ENCODE data around the gene DAPK2.
A peak's percentile ranks its signal among the peaks of the same experiment; 100 is the strongest.

Gene DAPK2

GRCh38 chr15:64050281-64051092 is 4.2 kb upstream of the DAPK2 start:
- no peaks in the 10 kb centered on the region for H3K9me3 ChIP-seq (ENCODE audit: insufficient read depth, low read length, severe bottlenecking)
- no peak overlapping the region for H3K4me2 ChIP-seq (ENCODE audit: insufficient read depth, low read length)
- H2AFZ ChIP-seq (ENCODE audit: low read depth, low read length), result no peak overlapping the region
- peaks cover 25% of the 10 kb centered on the region for H3K27me3 ChIP-seq (ENCODE audit: insufficient read depth, low read length, poor library complexity)
- H3K27ac ChIP-seq (ENCODE audit: low read length), result no peak overlapping the region
- no peak overlapping the region for H3K4me3 ChIP-seq (ENCODE audit: low read depth in 1 of 2, low read length in 2 of 2)
- H3K9ac ChIP-seq (ENCODE audit: low read depth, low read length), result no peak overlapping the region
- DNase-seq (no peak), ATAC-seq (ENCODE audit: insufficient read depth, low read depth) (no peak)
- H3K4me1 ChIP-seq (ENCODE audit: insufficient read depth, low read length), result peaks cover 5% of the 10 kb centered on the region; the same call in 1 of the 2 replicates
- TF ChIP-seq EZH2 (IDR thresholded peaks at IDR 0.05; ENCODE audit: borderline replicate concordance, low read depth, low read length, severe bottlenecking), result no peak
- TF ChIP-seq, protein P1, sequence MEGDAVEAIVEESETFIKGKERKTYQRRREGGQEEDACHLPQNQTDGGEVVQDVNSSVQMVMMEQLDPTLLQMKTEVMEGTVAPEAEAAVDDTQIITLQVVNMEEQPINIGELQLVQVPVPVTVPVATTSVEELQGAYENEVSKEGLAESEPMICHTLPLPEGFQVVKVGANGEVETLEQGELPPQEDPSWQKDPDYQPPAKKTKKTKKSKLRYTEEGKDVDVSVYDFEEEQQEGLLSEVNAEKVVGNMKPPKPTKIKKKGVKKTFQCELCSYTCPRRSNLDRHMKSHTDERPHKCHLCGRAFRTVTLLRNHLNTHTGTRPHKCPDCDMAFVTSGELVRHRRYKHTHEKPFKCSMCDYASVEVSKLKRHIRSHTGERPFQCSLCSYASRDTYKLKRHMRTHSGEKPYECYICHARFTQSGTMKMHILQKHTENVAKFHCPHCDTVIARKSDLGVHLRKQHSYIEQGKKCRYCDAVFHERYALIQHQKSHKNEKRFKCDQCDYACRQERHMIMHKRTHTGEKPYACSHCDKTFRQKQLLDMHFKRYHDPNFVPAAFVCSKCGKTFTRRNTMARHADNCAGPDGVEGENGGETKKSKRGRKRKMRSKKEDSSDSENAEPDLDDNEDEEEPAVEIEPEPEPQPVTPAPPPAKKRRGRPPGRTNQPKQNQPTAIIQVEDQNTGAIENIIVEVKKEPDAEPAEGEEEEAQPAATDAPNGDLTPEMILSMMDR (IDR thresholded peaks at IDR 0.05; ENCODE audit: borderline replicate concordance, extremely low read depth, low read length, poor library complexity, severe bottlenecking), result no peak
- no peaks in the 10 kb centered on the region for H3K79me2 ChIP-seq (ENCODE audit: insufficient read depth, low read length)
- H3K36me3 ChIP-seq (ENCODE audit: insufficient read depth, low read length), result no peaks in the 10 kb centered on the region
- no peaks in the 10 kb centered on the region for H4K20me1 ChIP-seq (ENCODE audit: insufficient read depth, low read length)

GRCh38 chr15:64048781-64049460 is 2.6 kb upstream of the DAPK2 start:
- no peak overlapping the region for H3K4me2 ChIP-seq (ENCODE audit: insufficient read depth, low read length)
- no peak overlapping the region for H2AFZ ChIP-seq (ENCODE audit: low read depth, low read length)
- H3K27ac ChIP-seq (ENCODE audit: low read length), result no peak overlapping the region
- H3K79me2 ChIP-seq (ENCODE audit: insufficient read depth, low read length), result no peaks in the 10 kb centered on the region
- no peaks in the 10 kb centered on the region for H3K36me3 ChIP-seq (ENCODE audit: insufficient read depth, low read length)
- peaks cover 39% of the 10 kb centered on the region for H3K27me3 ChIP-seq (ENCODE audit: insufficient read depth, low read length, poor library complexity)
- no peak overlapping the region for H3K9ac ChIP-seq (ENCODE audit: low read depth, low read length)
- TF ChIP-seq, protein P1 (IDR thresholded peaks at IDR 0.05; ENCODE audit: borderline replicate concordance, extremely low read depth, low read length, poor library complexity, severe bottlenecking), result no peak
- no peak for TF ChIP-seq EZH2 (IDR thresholded peaks at IDR 0.05; ENCODE audit: borderline replicate concordance, low read depth, low read length, severe bottlenecking)
- H3K4me3 ChIP-seq (ENCODE audit: low read depth in 1 of 2, low read length in 2 of 2), result no peak overlapping the region
- H4K20me1 ChIP-seq (ENCODE audit: insufficient read depth, low read length), result no peaks in the 10 kb centered on the region
- no peaks in the 10 kb centered on the region for H3K9me3 ChIP-seq (ENCODE audit: insufficient read depth, low read length, severe bottlenecking)
- no peak for DNase-seq
- no peak for ATAC-seq (ENCODE audit: insufficient read depth, low read depth)
- peaks cover 5% of the 10 kb centered on the region; the same call in 1 of the 2 replicates for H3K4me1 ChIP-seq (ENCODE audit: insufficient read depth, low read length)

DNA sequence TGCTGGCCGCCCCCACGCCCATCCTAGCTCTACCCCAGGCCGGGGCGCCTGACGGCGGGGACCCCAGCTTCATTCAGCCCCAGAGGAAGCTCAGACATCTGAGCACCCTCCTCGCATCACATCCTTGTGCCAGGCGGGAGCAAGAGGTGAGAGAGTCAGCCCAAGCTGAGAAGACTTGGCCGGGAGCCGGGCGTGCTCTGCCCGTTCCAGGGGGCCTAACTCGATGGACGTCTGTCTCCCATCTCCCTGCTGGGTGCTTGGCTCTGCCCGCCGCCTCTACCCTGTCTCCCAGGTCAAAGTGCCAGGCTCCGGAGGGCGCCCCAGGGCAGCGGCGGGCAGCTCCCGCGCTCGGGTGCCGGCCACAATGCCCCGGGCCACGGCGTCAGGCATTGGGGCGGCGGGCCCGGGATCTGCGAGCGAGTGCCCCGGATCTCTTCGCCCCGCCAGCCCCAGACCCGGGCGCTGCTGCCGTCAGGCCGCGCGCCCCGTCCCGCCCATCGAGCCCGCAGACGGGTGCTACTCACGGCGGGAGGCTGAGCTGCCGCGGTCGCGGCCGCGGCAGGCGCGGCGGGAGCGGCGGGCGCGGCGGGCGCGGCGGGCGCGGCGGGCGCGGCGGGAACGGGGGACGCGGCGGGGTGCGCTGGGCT is 388 bp downstream of the DAPK2 start:
- peak overlapping the region; percentile 56 for H3K4me2 ChIP-seq (ENCODE audit: insufficient read depth, low read length)
- peak overlapping the region in 1 of 2 experiments; percentile 38; a peak in 1 of 4 replicates for H3K4me3 ChIP-seq (ENCODE audit: low read depth in 1 of 2, low read length in 2 of 2)
- H3K4me1 ChIP-seq (ENCODE audit: insufficient read depth, low read length), result peaks cover 5% of the 10 kb centered on the region; the same call in 1 of the 2 replicates
- H3K79me2 ChIP-seq (ENCODE audit: insufficient read depth, low read length), result no peaks in the 10 kb centered on the region
- no peak overlapping the region for H3K27ac ChIP-seq (ENCODE audit: low read length)
- peaks cover 40% of the 10 kb centered on the region for H3K27me3 ChIP-seq (ENCODE audit: insufficient read depth, low read length, poor library complexity)
- H3K9me3 ChIP-seq (ENCODE audit: insufficient read depth, low read length, severe bottlenecking), result no peaks in the 10 kb centered on the region
- no peak overlapping the region for H2AFZ ChIP-seq (ENCODE audit: low read depth, low read length)
- H3K9ac ChIP-seq (ENCODE audit: low read depth, low read length), result no peak overlapping the region
- no peak for DNase-seq
- ATAC-seq (ENCODE audit: insufficient read depth, low read depth), result no peak
- TF ChIP-seq, protein P1 (IDR thresholded peaks at IDR 0.05; ENCODE audit: borderline replicate concordance, extremely low read depth, low read length, poor library complexity, severe bottlenecking), result no peak
- TF ChIP-seq EZH2 (IDR thresholded peaks at IDR 0.05; ENCODE audit: borderline replicate concordance, low read depth, low read length, severe bottlenecking), result no peak
- H4K20me1 ChIP-seq (ENCODE audit: insufficient read depth, low read length), result no peaks in the 10 kb centered on the region
- H3K36me3 ChIP-seq (ENCODE audit: insufficient read depth, low read length), result no peaks in the 10 kb centered on the region
